Measurements from ENCODE around the gene RNF14.

- no peak for TF ChIP-seq CTCF (IDR thresholded peaks at IDR 0.05; ENCODE audit: control extremely low read depth in 1 of 3, insufficient read depth in 1 of 3, low read depth in 1 of 3, low read length in 3 of 3)
- no peak for TF ChIP-seq KDM1A (IDR thresholded peaks at IDR 0.05; ENCODE audit: borderline replicate concordance, low read length)
- TF ChIP-seq POLR2A (IDR thresholded peaks at IDR 0.05; ENCODE audit: control extremely low read depth in 1 of 2, low read depth in 2 of 2, low read length in 2 of 2) = 0 out of 3 replicates have a peak, but pooled peaks of 1 of the 2 experiments have one; percentile 20
- no peak for TF ChIP-seq SIN3A (conservative IDR thresholded peaks at IDR 0.05 in 1 of 2, IDR thresholded peaks at IDR 0.05 in 1 of 2; ENCODE audit: low read depth in 1 of 2, low read length in 2 of 2)
- TF ChIP-seq TEAD4 (IDR thresholded peaks at IDR 0.05; ENCODE audit: low read depth, low read length) = no peak
- no peak for TF ChIP-seq GABPA (IDR thresholded peaks at IDR 0.05; ENCODE audit: borderline replicate concordance, insufficient read depth, low read length)
These were observed 26.6 kb upstream of the RNF14 start for GRCh38 chr5:141942185-141942857.

Data from H1 (cell line).